Activated CD4-positive, alpha-beta T cell treated with anti-CD3 and anti-CD28 coated beads, Interleukin-2, amount 50 U/mL, for 24 hours (primary cell): Measurements from ENCODE around the gene GRIK5.

Experiments used
- DNase-seq, 2 donors: peaks; one replicate each; pipeline ENCODE4 v3.0.0-alpha.2; 2020; ENCODE audit warnings: low read depth in 1 of 2, low spot score in 1 of 2

The GRIK5 gene

GRCh38 chr19:42078538-42079275, 8.7 kb upstream of the GRIK5 start:
- no peak for DNase-seq

DNA sequence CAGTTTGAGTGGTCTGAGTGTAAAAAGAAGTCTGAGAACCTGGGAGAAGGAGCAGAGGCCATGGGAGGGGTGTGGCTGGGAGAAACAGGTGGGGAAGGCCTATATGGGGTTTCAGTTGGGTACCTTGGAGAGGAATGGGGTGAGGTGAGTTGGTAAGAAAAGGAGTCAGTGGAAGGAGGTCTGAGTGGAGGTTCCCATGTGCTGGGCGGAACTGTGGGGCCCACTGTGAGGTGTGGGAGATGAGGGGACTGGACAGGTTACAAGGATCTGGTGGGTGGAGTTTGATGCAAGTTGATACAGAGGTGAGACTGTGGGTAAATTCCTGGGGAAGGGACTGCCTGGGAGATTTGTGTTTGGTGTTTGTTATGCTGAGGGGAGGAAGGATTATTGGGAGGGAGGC, 8.1 kb upstream of the GRIK5 start:
- DNase-seq: no peak

- peak in 1 of 2 donors; percentile 17 for DNase-seq
These were observed 6.5 kb upstream of the GRIK5 start for GRCh38 chr19:42076380-42076944.

DNA sequence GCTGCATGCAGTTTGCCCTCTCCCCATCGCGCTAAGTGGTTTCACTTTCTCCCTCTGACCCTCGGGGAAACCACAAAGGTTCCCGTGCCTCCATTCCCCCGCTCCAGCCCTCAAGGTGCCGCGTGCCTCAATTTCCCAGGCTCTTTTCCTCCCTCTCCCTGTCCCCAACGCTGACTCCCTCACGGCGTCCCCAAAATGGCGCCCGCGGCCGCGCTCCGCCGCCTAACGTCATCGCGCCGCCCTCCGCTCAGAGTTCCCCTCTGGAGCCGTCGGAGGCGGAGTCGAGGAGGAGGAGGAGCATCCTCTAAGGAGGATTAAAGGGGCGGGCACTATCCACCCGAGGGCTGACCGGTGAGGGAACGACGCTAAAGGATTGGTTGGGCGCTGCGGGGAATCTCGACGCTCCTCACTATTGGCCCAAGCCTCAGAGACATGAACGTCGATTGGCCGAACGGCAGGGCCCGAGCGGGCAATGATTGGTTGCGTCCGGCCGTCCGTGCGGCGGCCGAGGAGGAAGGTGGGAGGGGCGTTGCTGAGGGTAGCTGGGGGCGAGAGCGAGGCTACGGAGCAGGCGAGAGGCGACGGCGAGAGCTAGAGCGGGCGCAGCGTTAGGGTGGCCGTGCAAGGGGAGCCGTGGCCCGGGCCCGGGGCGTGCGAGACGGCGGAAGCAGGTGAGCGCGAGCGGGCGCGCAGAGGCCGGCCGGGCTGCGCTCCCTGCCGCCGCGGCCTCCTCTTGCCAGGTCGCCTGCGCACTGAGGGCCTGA, 5.8 kb upstream of the GRIK5 start, which contains the start of gene ZNF574:
Gene ZNF574 (plus strand): TSS at position 551 of the 764 bp plus-strand sequence. CDS start 2,441 bp downstream, outside the sequence.
- peak; percentile 91 to 97 for DNase-seq

DNA sequence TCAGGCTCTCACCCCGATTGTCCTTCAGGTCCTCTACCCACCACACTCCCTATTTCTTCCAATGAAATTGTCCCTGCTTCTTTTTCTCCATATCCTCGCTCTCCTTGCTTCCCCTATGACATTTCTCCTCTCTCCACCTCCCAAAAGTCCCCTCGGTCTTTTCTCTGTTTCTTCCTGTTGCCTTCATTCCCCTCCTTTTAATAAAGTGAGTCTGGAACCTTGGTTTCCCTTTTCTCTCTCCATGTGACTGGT, 5.3 kb upstream of the GRIK5 start:
- no peak for DNase-seq

DNA sequence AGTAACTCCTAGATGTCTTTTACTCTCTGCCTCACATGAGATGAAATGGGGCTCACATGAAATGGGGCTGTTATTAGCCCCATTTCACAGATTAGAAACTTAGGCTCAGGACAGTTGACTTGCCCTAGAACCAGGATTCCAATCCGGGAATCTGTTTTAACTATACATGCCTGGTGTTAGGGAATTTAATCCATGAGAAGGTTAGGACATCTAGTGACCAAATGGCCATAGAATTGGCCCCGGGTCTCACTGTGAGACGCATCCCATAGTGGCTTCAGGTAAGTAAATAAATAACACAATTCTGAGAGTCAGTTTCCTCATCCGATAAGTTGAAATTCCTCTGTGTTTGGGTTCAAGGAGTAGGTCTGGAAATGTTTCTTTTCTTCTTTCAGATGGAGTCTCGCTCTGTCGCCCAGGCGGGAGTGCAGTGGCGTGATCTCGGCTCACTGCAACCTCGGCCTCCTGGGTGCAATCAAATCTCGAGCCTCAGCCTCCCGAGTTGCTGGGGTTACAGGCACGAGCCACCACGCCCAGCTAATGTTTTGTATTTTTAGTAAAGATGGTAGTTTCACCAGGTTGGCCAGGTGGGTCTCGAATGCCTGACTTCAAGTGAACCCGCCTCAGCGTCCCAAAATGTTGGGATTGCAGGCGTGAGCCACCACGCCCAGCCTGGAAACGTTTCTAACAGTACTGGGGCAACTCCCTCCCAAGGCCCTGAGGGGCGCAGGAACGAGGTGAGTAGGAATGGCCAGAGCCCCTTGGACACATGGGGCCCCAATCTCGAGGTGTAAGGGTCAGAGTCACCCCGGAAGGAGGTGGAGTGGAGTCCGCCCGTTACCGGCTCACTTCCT, 4.7 kb upstream of the GRIK5 start:
- DNase-seq: peak in 1 of 2 donors; percentile 7

- DNase-seq: no peak
These were observed 1.2 kb upstream of the GRIK5 start for GRCh38 chr19:42071247-42071646.

DNA sequence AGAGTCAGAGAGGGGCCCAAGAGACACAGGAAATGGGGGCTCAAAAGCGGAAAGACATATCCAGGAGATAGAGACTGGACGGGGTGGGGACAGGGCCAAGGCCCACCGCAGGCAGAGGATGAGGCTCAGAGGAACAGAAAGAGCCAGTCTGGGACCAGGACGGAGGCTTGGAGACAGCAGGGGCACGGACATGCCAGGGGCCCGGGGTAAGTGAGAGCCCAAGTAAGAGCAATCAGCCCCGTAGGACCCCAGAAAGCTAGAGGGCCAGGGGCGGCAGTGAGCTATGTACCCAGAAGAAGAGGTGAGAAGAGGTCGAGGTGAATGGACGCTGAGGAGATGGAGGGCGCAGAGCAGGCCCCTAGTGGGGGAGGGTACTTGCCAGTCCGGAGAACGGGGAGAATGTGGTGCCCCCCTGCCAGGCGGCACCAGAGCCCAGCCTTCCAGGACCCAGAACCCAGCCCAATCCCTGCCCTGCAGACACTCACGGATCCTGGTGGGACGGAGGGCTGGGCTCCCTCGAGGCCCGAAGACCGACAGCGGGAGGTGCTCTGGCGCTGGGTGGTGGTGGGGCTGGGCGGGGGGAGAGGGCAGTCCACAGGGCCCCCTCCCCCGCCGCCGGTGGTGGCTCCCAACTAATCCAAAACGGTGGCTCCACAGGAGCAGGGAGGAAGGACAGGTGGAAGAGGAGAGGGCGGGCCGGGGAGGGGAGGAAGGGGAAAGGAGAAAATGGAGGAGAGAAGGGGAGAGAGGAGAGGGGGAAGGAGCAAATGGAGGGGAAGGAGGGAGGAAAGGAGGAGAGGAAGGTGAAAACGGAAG, 1.0 kb downstream of the GRIK5 start:
- DNase-seq: no peak

DNA sequence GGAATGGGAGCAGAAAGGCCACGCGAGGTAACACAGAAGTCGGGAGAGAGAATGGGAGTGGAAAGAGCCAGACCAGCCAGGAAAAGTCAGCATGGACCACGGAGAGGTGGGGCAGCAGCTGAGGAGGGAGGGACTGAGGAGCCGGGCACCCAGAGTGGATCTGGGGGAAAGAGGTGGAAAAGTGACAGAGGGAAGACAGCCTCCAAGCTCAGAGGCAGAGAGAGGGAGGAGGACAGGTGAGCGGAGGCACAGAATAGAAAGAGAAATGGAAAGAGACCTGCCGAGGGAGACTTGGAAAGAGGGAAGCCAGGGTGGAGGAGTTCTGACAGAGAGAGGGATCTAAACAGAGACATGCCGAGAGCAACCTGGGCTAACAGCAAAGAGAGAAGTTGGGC, 1.6 kb downstream of the GRIK5 start:
- no peak for DNase-seq

- DNase-seq: no peak
These were observed 2.6 kb downstream of the GRIK5 start for GRCh38 chr19:42067315-42067888.

DNA sequence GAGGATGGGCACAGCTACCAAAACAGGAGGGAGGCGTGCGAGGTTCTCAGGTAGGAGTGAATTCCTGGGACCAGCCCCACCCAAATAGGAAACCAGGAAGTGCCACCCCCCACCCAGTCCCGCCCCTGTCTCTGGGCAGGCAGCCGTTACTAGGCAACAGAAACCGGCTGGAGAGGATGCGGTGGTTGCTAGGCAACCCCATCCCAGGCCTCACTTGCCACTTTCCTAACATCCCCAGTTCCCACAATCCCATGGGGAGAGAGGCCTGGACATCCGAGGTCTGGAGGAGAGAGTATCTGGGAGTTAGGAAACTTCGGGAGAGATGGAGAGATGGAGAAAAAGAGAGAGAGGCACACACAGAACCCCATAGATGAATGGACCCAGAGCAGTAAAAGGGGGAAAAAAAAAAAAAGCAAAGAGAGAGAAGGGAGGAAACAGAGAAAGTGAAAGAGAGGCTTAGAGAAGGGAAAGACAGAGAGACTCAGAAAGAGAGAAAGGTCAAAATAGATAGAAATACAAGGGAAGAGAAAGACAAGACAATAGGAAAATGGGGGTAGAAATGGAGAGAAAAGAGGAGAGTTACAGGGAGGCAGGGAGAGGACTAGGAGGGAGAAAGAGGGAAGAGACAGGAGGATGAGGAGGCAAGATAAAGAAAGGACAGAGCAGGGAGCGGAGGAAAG, 3.8 kb downstream of the GRIK5 start:
- no peak for DNase-seq

DNA sequence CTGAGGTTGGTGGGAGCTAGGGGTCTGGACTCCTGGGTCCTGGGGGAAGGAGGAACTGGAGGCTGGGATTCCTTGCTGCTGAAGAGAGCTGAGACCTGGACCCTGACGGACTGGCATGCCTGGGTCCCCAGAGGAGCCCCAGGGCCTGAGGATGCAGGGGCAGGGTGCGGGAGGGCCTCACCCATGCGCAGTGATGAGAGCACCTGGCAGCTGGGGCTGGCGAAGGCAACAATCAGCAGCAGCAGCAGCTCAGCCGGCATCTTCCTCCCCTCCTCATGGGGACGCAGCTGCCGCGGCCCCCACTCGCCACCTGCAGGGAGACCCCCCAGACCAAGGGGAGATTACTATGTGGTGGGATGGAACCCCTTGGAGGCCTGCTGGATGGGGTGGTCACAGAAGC, 4.5 kb downstream of the GRIK5 start:
- DNase-seq: no peak

- DNase-seq: no peak
These were observed 5.0 kb downstream of the GRIK5 start for GRCh38 chr19:42065051-42065450.

DNA sequence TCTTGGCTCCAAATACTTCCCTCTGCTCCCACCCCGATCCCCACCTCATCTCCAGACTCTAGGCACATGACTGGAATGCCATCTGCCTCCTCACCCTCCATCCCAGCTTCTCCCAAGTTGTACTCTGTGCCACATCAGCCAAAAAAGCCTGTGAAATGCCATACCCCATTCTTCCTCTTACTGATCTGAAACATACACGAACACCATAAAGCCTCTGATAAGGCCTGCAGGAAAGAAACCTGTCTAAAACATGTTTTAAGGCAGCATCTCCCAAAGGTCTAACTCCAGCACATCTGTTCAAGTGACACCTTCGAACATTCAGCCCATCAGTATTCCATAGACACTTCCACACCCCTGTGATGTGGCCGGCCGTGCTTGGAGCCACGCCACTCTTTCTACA, 5.6 kb downstream of the GRIK5 start:
- DNase-seq: no peak

DNA sequence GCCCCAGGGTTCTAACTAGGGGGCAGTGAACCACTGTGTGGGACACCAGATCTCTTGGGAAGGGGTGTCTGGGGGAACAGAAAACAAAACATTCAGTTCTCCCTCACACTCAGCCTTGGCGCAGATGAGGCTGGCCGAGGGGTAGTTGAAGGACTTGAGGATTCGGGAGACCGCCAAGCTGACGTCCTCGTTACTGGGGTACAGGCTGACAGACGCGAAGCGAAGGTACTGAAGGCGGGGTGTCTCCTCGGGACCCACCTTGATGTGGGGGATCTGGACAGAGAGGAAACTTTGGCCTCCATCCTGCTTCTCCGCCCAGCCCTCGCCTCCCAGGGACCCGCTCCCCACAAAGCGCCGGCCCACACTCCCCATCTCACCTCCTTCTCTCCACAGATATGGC, 7.6 kb downstream of the GRIK5 start:
- DNase-seq: no peak

- DNase-seq: no peak
These were observed 9.9 kb downstream of the GRIK5 start for GRCh38 chr19:42060117-42060516.

GRCh38 chr19:42059196-42059595, 10.8 kb downstream of the GRIK5 start:
- no peak for DNase-seq

- DNase-seq: no peak
These were observed 12.2 kb downstream of the GRIK5 start for GRCh38 chr19:42057846-42058245.

GRCh38 chr19:42054205-42054604, 15.8 kb downstream of the GRIK5 start:
- DNase-seq: no peak
